GM18870 (cell line): Measurements from ENCODE around the gene PABPN1.
A peak's percentile ranks its signal among the peaks of the same experiment; 100 is the strongest.
"Not testable (repeated sequence)": the region's sequence is repeated elsewhere in the genome, so short reads cannot be mapped to it uniquely, and the experiment has no call there.

Source experiments
- ATAC-seq: cut with Tn5 transposase; IDR thresholded peaks from one replicate; pipeline ENCODE4 v1.9.1; 2021; ENCODE audit warnings: moderate library complexity; ENCODE audit not compliant: unreplicated experiment

Gene PABPN1

GRCh38 chr14:23320584-23321571 lies at the start of gene PABPN1:
PABPN1 (plus strand) TSS chr14:23321457; CDS start chr14:23321470, 13 bp downstream.
- peak; percentile 95 for ATAC-seq

GRCh38 chr14:23275412-23275811 lies 45.8 kb upstream of the PABPN1 start:
- no peak for ATAC-seq

- ATAC-seq = no peak
Measured at GRCh38 chr14:23277189-23277588, 44.1 kb upstream of the PABPN1 start.

GRCh38 chr14:23277928-23278327 lies 43.3 kb upstream of the PABPN1 start:
- not testable (repeated sequence) for ATAC-seq

- ATAC-seq = no peak
Measured at GRCh38 chr14:23281247-23281646, 40.0 kb upstream of the PABPN1 start.

GRCh38 chr14:23284654-23285529 lies 36.4 kb upstream of the PABPN1 start:
- no peak for ATAC-seq

- peak; percentile 10 for ATAC-seq
Measured at GRCh38 chr14:23285530-23286019, 35.7 kb upstream of the PABPN1 start.

GRCh38 chr14:23286020-23286901 lies 35.0 kb upstream of the PABPN1 start, which contains the start of gene HOMEZ:
HOMEZ (minus strand) TSS chr14:23286132; CDS start chr14:23285952, 180 bp downstream.
- ATAC-seq = peak; percentile 97

GRCh38 chr14:23286902-23287479 lies 34.3 kb upstream of the PABPN1 start:
- ATAC-seq = no peak

- no peak for ATAC-seq
Measured at GRCh38 chr14:23294734-23295561, 26.3 kb upstream of the PABPN1 start.

- ATAC-seq = no peak
Measured at GRCh38 chr14:23296012-23296777, 25.1 kb upstream of the PABPN1 start.

GRCh38 chr14:23297096-23297495 lies 24.2 kb upstream of the PABPN1 start:
- ATAC-seq = no peak

GRCh38 chr14:23297611-23298277 lies 23.5 kb upstream of the PABPN1 start:
- no peak for ATAC-seq

- no peak for ATAC-seq
Measured at GRCh38 chr14:23299211-23299957, 21.9 kb upstream of the PABPN1 start.

- no peak for ATAC-seq
Measured at GRCh38 chr14:23299986-23300686, 21.1 kb upstream of the PABPN1 start.

GRCh38 chr14:23300687-23301223 lies 20.5 kb upstream of the PABPN1 start:
- ATAC-seq = no peak
